Endodermal cell (in vitro differentiated cells): Measurements from ENCODE around the gene TDRD3. TPM values are rescaled to one million over a fixed set of nuclear protein-coding genes. Genes with fewer than 3 reads are reported as not detected.

Experiments
- DNase-seq: peaks from one replicate; pipeline ENCODE4 v3.0.0-alpha.2; 2017
- H3K27ac ChIP-seq: 2 replicates; pipeline ENCODE4 v1.5.1; 2013; ENCODE audit warnings: mild to moderate bottlenecking, low read depth, low read length, moderate library complexity
- H3K27me3 ChIP-seq: 2 replicates; pipeline ENCODE4 v1.6.1; 2013; ENCODE audit warnings: mild to moderate bottlenecking, low read length, moderate library complexity; ENCODE audit not compliant: insufficient read depth, control insufficient read depth, poor library complexity, severe bottlenecking
- H3K36me3 ChIP-seq: 2 replicates; pipeline ENCODE4 v1.7.0; 2013; ENCODE audit warnings: mild to moderate bottlenecking, low read length, moderate library complexity; ENCODE audit not compliant: control insufficient read depth, insufficient read depth
- H3K4me1 ChIP-seq: one replicate; pipeline ENCODE4 v1.7.0; 2013; ENCODE audit warnings: low read length; ENCODE audit not compliant: control insufficient read depth, insufficient read depth
- H3K4me3 ChIP-seq: 2 replicates; pipeline ENCODE4 v1.5.1; 2013; ENCODE audit warnings: mild to moderate bottlenecking, low read length, moderate library complexity
- H3K9ac ChIP-seq: 2 replicates; pipeline ENCODE4 v1.6.1; 2013; ENCODE audit warnings: mild to moderate bottlenecking, low read length, moderate library complexity; ENCODE audit not compliant: poor library complexity, severe bottlenecking; ENCODE audit errors: extremely low read depth
- H3K9me3 ChIP-seq: 2 replicates; pipeline ENCODE4 v1.6.1; 2013; ENCODE audit warnings: mild to moderate bottlenecking, low read length, moderate library complexity; ENCODE audit not compliant: control insufficient read depth
- H3K27ac Mint-ChIP-seq: 2 replicates; pipeline ENCODE4 v1.8.0; 2020; ENCODE audit warnings: mixed read lengths
- H3K27me3 Mint-ChIP-seq: 2 replicates; pipeline ENCODE4 v1.8.0; 2021; ENCODE audit warnings: mild to moderate bottlenecking, mixed read lengths; ENCODE audit not compliant: insufficient read depth
- H3K36me3 Mint-ChIP-seq: 2 replicates; pipeline ENCODE4 v1.8.0; 2020; ENCODE audit warnings: low read depth, mixed read lengths
- H3K4me1 Mint-ChIP-seq: 2 replicates; pipeline ENCODE4 v1.8.0; 2020; ENCODE audit warnings: mixed read lengths
- H3K4me3 Mint-ChIP-seq: 2 replicates; pipeline ENCODE4 v1.8.0; 2020; ENCODE audit warnings: mild to moderate bottlenecking, moderate library complexity, mixed read lengths
- H3K9me3 Mint-ChIP-seq: 2 replicates; pipeline ENCODE4 v1.8.0; 2020; ENCODE audit warnings: mild to moderate bottlenecking, mixed read lengths
- CTCF ChIP-seq: fragments of 200-600 bp; sonication (generic); conservative IDR thresholded peaks from 2 replicates; pipeline ENCODE4 v1.5.0; 2021; ENCODE audit warnings: antibody characterized with exemption, mild to moderate bottlenecking
- WGBS, 2 experiments: methylation state at CpG; one replicate each; pipeline versions ENCODE4 v1.1.5 to v1.1.7; 2013; ENCODE audit warnings: missing lambda C conversion rate in 2 of 2, mixed read lengths in 1 of 2; ENCODE audit not compliant: insufficient coverage in 1 of 2, insufficient read length in 1 of 2; 5-methylcytosine and 5-hydroxymethylcytosine counted together
- total RNA-seq, 2 donors: library from RNA; stranded (reverse); fragmentation: NEBNext Ultra II Directional in 1 of 2; extraction: Animal tissue kit (Norgen Biotek cat#: 25700) in 1 of 2; gene quantifications; 2 replicates in 1 of 2; 3 replicates in 1 of 2; pipeline ENCODE4 v1.2.1, GENCODE V29; 2021

The TDRD3 gene
- total RNA-seq, 2 donors from 2014 or later: 25.3 to 36.1 TPM

DNA sequence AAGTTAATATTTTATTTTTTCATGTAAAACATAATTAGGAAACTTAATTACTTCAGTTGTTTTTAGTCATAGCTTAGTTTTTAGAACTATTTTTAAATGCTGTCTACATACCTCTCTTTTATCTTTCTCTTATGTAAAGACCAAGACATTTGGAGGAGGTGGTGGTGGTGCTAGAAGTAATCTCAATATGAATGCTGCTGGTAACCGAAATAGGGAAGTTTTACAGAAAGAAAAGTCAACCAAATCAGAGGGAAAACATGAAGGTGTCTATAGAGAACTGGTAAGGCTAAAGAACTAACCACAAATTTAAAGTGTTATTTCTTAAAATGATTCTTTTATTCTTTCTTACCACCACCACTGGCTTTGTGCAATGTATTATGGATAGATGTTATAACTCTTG lies 97.3 kb downstream of the TDRD3 start:
- Mint-ChIP-seq H3K4me1 (no peaks in the 10 kb centered on the region), H3K27ac (no peak overlapping the region), H3K9me3 (peaks cover 39% of the 10 kb centered on the region), H3K27me3 (no peaks in the 10 kb centered on the region), H3K36me3 (peaks cover 64% of the 10 kb centered on the region), H3K4me3 (no peak overlapping the region)
- 86 to 100% methylated on average over 1 of the region's 1 CpG for WGBS, 2 experiments
- no peak for DNase-seq
- H3K9me3 ChIP-seq: peaks cover 35% of the 10 kb centered on the region
- no peak overlapping the region for H3K4me3 ChIP-seq
- no peak overlapping the region for H3K27ac ChIP-seq
- H3K36me3 ChIP-seq: peaks cover 24% of the 10 kb centered on the region
- no peaks in the 10 kb centered on the region for H3K4me1 ChIP-seq
- H3K27me3 ChIP-seq: no peaks in the 10 kb centered on the region
- H3K9ac ChIP-seq: no peak overlapping the region
- TF ChIP-seq CTCF: no peak

GRCh38 chr13:60501236-60501635 lies 104.2 kb downstream of the TDRD3 start:
- Histone ChIP-seq H3K4me3 (peak overlapping the region; percentile 12), H3K36me3 (peaks cover 37% of the 10 kb centered on the region), H3K9me3 (peaks cover 97% of the 10 kb centered on the region), H3K9ac (no peak overlapping the region), H3K27ac (no peak overlapping the region), H3K4me1 (no peaks in the 10 kb centered on the region), H3K27me3 (no peaks in the 10 kb centered on the region)
- H3K36me3 Mint-ChIP-seq: peaks cover 95% of the 10 kb centered on the region
- H3K4me3 Mint-ChIP-seq: no peak overlapping the region
- no peak for TF ChIP-seq CTCF
- no peak overlapping the region for H3K27ac Mint-ChIP-seq
- no peaks in the 10 kb centered on the region for H3K4me1 Mint-ChIP-seq
- H3K27me3 Mint-ChIP-seq: no peaks in the 10 kb centered on the region
- peaks cover 94% of the 10 kb centered on the region for H3K9me3 Mint-ChIP-seq
- no peak for DNase-seq
- 96% methylated on average over 1 of the region's 1 CpG; no CpG with 5 or more reads in 1 of the 2 experiments for WGBS, 2 experiments

GRCh38 chr13:60509601-60510386 lies 112.8 kb downstream of the TDRD3 start:
- no peak for TF ChIP-seq CTCF
- no peak overlapping the region for H3K4me3 ChIP-seq
- H3K4me1 Mint-ChIP-seq: peaks cover 3% of the 10 kb centered on the region
- 96 to 98% methylated on average over 3 of the region's 3 CpGs for WGBS, 2 experiments
- H3K4me1 ChIP-seq: no peaks in the 10 kb centered on the region
- H3K27me3 Mint-ChIP-seq: no peaks in the 10 kb centered on the region
- peaks cover 50% of the 10 kb centered on the region for H3K9me3 Mint-ChIP-seq
- H3K27ac ChIP-seq: no peak overlapping the region
- no peaks in the 10 kb centered on the region for H3K27me3 ChIP-seq
- no peak overlapping the region for H3K27ac Mint-ChIP-seq
- H3K36me3 Mint-ChIP-seq: peaks cover 60% of the 10 kb centered on the region
- H3K9me3 ChIP-seq: peaks cover 54% of the 10 kb centered on the region
- H3K36me3 ChIP-seq: peaks cover 48% of the 10 kb centered on the region
- DNase-seq: no peak
- no peak overlapping the region for H3K4me3 Mint-ChIP-seq
- H3K9ac ChIP-seq: no peak overlapping the region
